Measurements from ENCODE around the gene ANK3.

Gene ANK3

GRCh38 chr10:60414111-60414510 lies 24.4 kb upstream of the ANK3 start:
- no peaks in the 10 kb centered on the region for H3K27me3 ChIP-seq (ENCODE audit: control insufficient read depth in 2 of 2, insufficient read depth in 2 of 2, low read length in 2 of 2)
- no peaks in the 10 kb centered on the region for H3K36me3 ChIP-seq (ENCODE audit: control insufficient read depth in 2 of 2, insufficient read depth in 2 of 2, low read length in 2 of 2)
- H3K9ac ChIP-seq (ENCODE audit: low read depth in 1 of 2, low read length in 2 of 2): no peak overlapping the region
- H3K4me3 ChIP-seq (ENCODE audit: low read length in 2 of 2): no peak overlapping the region
- H3K4me1 ChIP-seq (ENCODE audit: control insufficient read depth in 2 of 2, insufficient read depth in 2 of 2, low read length in 2 of 2): peaks cover 2 to 10% of the 10 kb centered on the region in 2 donors
- H3K27ac ChIP-seq (ENCODE audit: low read depth in 2 of 2, low read length in 2 of 2): no peak overlapping the region
- H3K9me3 ChIP-seq (ENCODE audit: control insufficient read depth in 2 of 2, low read length in 2 of 2): no peaks in the 10 kb centered on the region

GRCh38 chr10:60413306-60414012 lies 23.8 kb upstream of the ANK3 start:
- Histone ChIP-seq H3K9me3 (ENCODE audit: control insufficient read depth in 2 of 2, low read length in 2 of 2) (no peaks in the 10 kb centered on the region), H3K9ac (ENCODE audit: low read depth in 1 of 2, low read length in 2 of 2) (no peak overlapping the region), H3K36me3 (ENCODE audit: control insufficient read depth in 2 of 2, insufficient read depth in 2 of 2, low read length in 2 of 2) (no peaks in the 10 kb centered on the region), H3K27me3 (ENCODE audit: control insufficient read depth in 2 of 2, insufficient read depth in 2 of 2, low read length in 2 of 2) (no peaks in the 10 kb centered on the region), H3K27ac (ENCODE audit: low read depth in 2 of 2, low read length in 2 of 2) (no peak overlapping the region), H3K4me3 (ENCODE audit: low read length in 2 of 2) (no peak overlapping the region), H3K4me1 (ENCODE audit: control insufficient read depth in 2 of 2, insufficient read depth in 2 of 2, low read length in 2 of 2) (peaks cover 2 to 10% of the 10 kb centered on the region in 2 donors)

GRCh38 chr10:60410970-60411369 lies 21.3 kb upstream of the ANK3 start:
- H3K4me3 ChIP-seq (ENCODE audit: low read length in 2 of 2): no peak overlapping the region
- peaks cover 2 to 10% of the 10 kb centered on the region in 2 donors for H3K4me1 ChIP-seq (ENCODE audit: control insufficient read depth in 2 of 2, insufficient read depth in 2 of 2, low read length in 2 of 2)
- H3K9ac ChIP-seq (ENCODE audit: low read depth in 1 of 2, low read length in 2 of 2): no peak overlapping the region
- H3K9me3 ChIP-seq (ENCODE audit: control insufficient read depth in 2 of 2, low read length in 2 of 2): no peaks in the 10 kb centered on the region
- no peak overlapping the region for H3K27ac ChIP-seq (ENCODE audit: low read depth in 2 of 2, low read length in 2 of 2)
- H3K27me3 ChIP-seq (ENCODE audit: control insufficient read depth in 2 of 2, insufficient read depth in 2 of 2, low read length in 2 of 2): no peaks in the 10 kb centered on the region
- no peaks in the 10 kb centered on the region for H3K36me3 ChIP-seq (ENCODE audit: control insufficient read depth in 2 of 2, insufficient read depth in 2 of 2, low read length in 2 of 2)

- Histone ChIP-seq H3K27me3 (ENCODE audit: control insufficient read depth in 2 of 2, insufficient read depth in 2 of 2, low read length in 2 of 2) (no peaks in the 10 kb centered on the region), H3K27ac (ENCODE audit: low read depth in 2 of 2, low read length in 2 of 2) (no peak overlapping the region), H3K4me3 (ENCODE audit: low read length in 2 of 2) (no peak overlapping the region), H3K9me3 (ENCODE audit: control insufficient read depth in 2 of 2, low read length in 2 of 2) (no peaks in the 10 kb centered on the region), H3K4me1 (ENCODE audit: control insufficient read depth in 2 of 2, insufficient read depth in 2 of 2, low read length in 2 of 2) (peaks cover 2 to 4% of the 10 kb centered on the region in 2 donors), H3K36me3 (ENCODE audit: control insufficient read depth in 2 of 2, insufficient read depth in 2 of 2, low read length in 2 of 2) (no peaks in the 10 kb centered on the region), H3K9ac (ENCODE audit: low read depth in 1 of 2, low read length in 2 of 2) (no peak overlapping the region)
These were observed 19.5 kb upstream of the ANK3 start for GRCh38 chr10:60409202-60409601.

GRCh38 chr10:60406182-60406581 lies 16.5 kb upstream of the ANK3 start:
- Histone ChIP-seq H3K4me1 (ENCODE audit: control insufficient read depth in 2 of 2, insufficient read depth in 2 of 2, low read length in 2 of 2) (peaks cover 0 to 5% of the 10 kb centered on the region in 2 donors), H3K9ac (ENCODE audit: low read depth in 1 of 2, low read length in 2 of 2) (no peak overlapping the region)

GRCh38 chr10:60405172-60405571 lies 15.5 kb upstream of the ANK3 start:
- Histone ChIP-seq H3K27me3 (ENCODE audit: control insufficient read depth in 2 of 2, insufficient read depth in 2 of 2, low read length in 2 of 2) (no peaks in the 10 kb centered on the region), H3K9ac (ENCODE audit: low read depth in 1 of 2, low read length in 2 of 2) (no peak overlapping the region), H3K36me3 (ENCODE audit: control insufficient read depth in 2 of 2, insufficient read depth in 2 of 2, low read length in 2 of 2) (no peaks in the 10 kb centered on the region), H3K9me3 (ENCODE audit: control insufficient read depth in 2 of 2, low read length in 2 of 2) (no peaks in the 10 kb centered on the region), H3K4me3 (ENCODE audit: low read length in 2 of 2) (no peak overlapping the region), H3K4me1 (ENCODE audit: control insufficient read depth in 2 of 2, insufficient read depth in 2 of 2, low read length in 2 of 2) (peaks cover 0 to 7% of the 10 kb centered on the region in 2 donors), H3K27ac (ENCODE audit: low read depth in 2 of 2, low read length in 2 of 2) (no peak overlapping the region)

More at GRCh38 chr10:60406182-60406581, 16.5 kb upstream of the ANK3 start:
- H3K36me3 ChIP-seq (ENCODE audit: control insufficient read depth in 2 of 2, insufficient read depth in 2 of 2, low read length in 2 of 2): no peaks in the 10 kb centered on the region
- no peak overlapping the region for H3K4me3 ChIP-seq (ENCODE audit: low read length in 2 of 2)
- no peak overlapping the region for H3K27ac ChIP-seq (ENCODE audit: low read depth in 2 of 2, low read length in 2 of 2)
- no peaks in the 10 kb centered on the region for H3K27me3 ChIP-seq (ENCODE audit: control insufficient read depth in 2 of 2, insufficient read depth in 2 of 2, low read length in 2 of 2)
- no peaks in the 10 kb centered on the region for H3K9me3 ChIP-seq (ENCODE audit: control insufficient read depth in 2 of 2, low read length in 2 of 2)

GRCh38 chr10:60403168-60403873 lies 13.6 kb upstream of the ANK3 start:
- Histone ChIP-seq H3K36me3 (ENCODE audit: control insufficient read depth in 2 of 2, insufficient read depth in 2 of 2, low read length in 2 of 2) (no peaks in the 10 kb centered on the region), H3K27ac (ENCODE audit: low read depth in 2 of 2, low read length in 2 of 2) (no peak overlapping the region), H3K4me1 (ENCODE audit: control insufficient read depth in 2 of 2, insufficient read depth in 2 of 2, low read length in 2 of 2) (peaks cover 0 to 7% of the 10 kb centered on the region in 2 donors), H3K9ac (ENCODE audit: low read depth in 1 of 2, low read length in 2 of 2) (no peak overlapping the region), H3K27me3 (ENCODE audit: control insufficient read depth in 2 of 2, insufficient read depth in 2 of 2, low read length in 2 of 2) (no peaks in the 10 kb centered on the region), H3K4me3 (ENCODE audit: low read length in 2 of 2) (no peak overlapping the region), H3K9me3 (ENCODE audit: control insufficient read depth in 2 of 2, low read length in 2 of 2) (no peaks in the 10 kb centered on the region)

GRCh38 chr10:60400366-60400765 lies 10.7 kb upstream of the ANK3 start:
- H3K4me3 ChIP-seq (ENCODE audit: low read length in 2 of 2): no peak overlapping the region
- no peak overlapping the region for H3K9ac ChIP-seq (ENCODE audit: low read depth in 1 of 2, low read length in 2 of 2)
- no peaks in the 10 kb centered on the region for H3K36me3 ChIP-seq (ENCODE audit: control insufficient read depth in 2 of 2, insufficient read depth in 2 of 2, low read length in 2 of 2)
- H3K27ac ChIP-seq (ENCODE audit: low read depth in 2 of 2, low read length in 2 of 2): no peak overlapping the region
- no peaks in the 10 kb centered on the region for H3K9me3 ChIP-seq (ENCODE audit: control insufficient read depth in 2 of 2, low read length in 2 of 2)
- H3K27me3 ChIP-seq (ENCODE audit: control insufficient read depth in 2 of 2, insufficient read depth in 2 of 2, low read length in 2 of 2): no peaks in the 10 kb centered on the region
- peaks cover 0 to 7% of the 10 kb centered on the region in 2 donors for H3K4me1 ChIP-seq (ENCODE audit: control insufficient read depth in 2 of 2, insufficient read depth in 2 of 2, low read length in 2 of 2)

GRCh38 chr10:60399328-60399727 lies 9.7 kb upstream of the ANK3 start:
- no peak overlapping the region for H3K27ac ChIP-seq (ENCODE audit: low read depth in 2 of 2, low read length in 2 of 2)
- H3K4me1 ChIP-seq (ENCODE audit: control insufficient read depth in 2 of 2, insufficient read depth in 2 of 2, low read length in 2 of 2): peaks cover 0 to 7% of the 10 kb centered on the region in 2 donors
- no peaks in the 10 kb centered on the region for H3K36me3 ChIP-seq (ENCODE audit: control insufficient read depth in 2 of 2, insufficient read depth in 2 of 2, low read length in 2 of 2)
- no peak overlapping the region for H3K9ac ChIP-seq (ENCODE audit: low read depth in 1 of 2, low read length in 2 of 2)
- no peak overlapping the region for H3K4me3 ChIP-seq (ENCODE audit: low read length in 2 of 2)
- no peaks in the 10 kb centered on the region for H3K27me3 ChIP-seq (ENCODE audit: control insufficient read depth in 2 of 2, insufficient read depth in 2 of 2, low read length in 2 of 2)
- H3K9me3 ChIP-seq (ENCODE audit: control insufficient read depth in 2 of 2, low read length in 2 of 2): no peaks in the 10 kb centered on the region

GRCh38 chr10:60397792-60398191 lies 8.1 kb upstream of the ANK3 start:
- H3K9me3 ChIP-seq (ENCODE audit: control insufficient read depth in 2 of 2, low read length in 2 of 2): no peaks in the 10 kb centered on the region
- H3K36me3 ChIP-seq (ENCODE audit: control insufficient read depth in 2 of 2, insufficient read depth in 2 of 2, low read length in 2 of 2): no peaks in the 10 kb centered on the region
- H3K27ac ChIP-seq (ENCODE audit: low read depth in 2 of 2, low read length in 2 of 2): no peak overlapping the region
- no peak overlapping the region for H3K4me3 ChIP-seq (ENCODE audit: low read length in 2 of 2)
- H3K4me1 ChIP-seq (ENCODE audit: control insufficient read depth in 2 of 2, insufficient read depth in 2 of 2, low read length in 2 of 2): peaks cover 0 to 4% of the 10 kb centered on the region in 2 donors
- H3K27me3 ChIP-seq (ENCODE audit: control insufficient read depth in 2 of 2, insufficient read depth in 2 of 2, low read length in 2 of 2): no peaks in the 10 kb centered on the region
- no peak overlapping the region for H3K9ac ChIP-seq (ENCODE audit: low read depth in 1 of 2, low read length in 2 of 2)
